ENCODE measurements around the gene POU2AF1.
"Not testable (repeated sequence)": the region's sequence is repeated elsewhere in the genome, so short reads cannot be mapped to it uniquely, and the experiment has no call there.

Gene POU2AF1

DNA sequence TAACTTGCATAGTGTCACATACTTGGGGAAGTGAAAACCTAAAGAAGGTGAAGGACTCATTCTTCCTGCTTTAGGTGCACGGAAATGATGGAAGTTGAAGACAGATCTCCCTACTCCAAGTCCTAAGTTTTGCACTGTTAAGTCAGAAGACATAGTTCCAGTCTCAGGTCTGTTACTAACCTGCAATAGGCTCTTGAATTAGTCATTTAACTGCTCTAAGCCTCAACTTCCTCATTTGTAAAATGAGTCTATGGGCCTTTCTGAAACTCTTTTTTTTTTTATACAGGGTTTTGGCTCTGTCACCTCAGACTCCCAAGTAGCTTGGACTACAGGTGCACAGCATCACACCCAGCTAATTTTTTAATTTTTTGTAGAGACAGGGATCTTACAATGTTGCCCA, 30.8 kb upstream of the POU2AF1 start:
- DNase-seq (ENCODE audit: low read depth) = no peak

DNA sequence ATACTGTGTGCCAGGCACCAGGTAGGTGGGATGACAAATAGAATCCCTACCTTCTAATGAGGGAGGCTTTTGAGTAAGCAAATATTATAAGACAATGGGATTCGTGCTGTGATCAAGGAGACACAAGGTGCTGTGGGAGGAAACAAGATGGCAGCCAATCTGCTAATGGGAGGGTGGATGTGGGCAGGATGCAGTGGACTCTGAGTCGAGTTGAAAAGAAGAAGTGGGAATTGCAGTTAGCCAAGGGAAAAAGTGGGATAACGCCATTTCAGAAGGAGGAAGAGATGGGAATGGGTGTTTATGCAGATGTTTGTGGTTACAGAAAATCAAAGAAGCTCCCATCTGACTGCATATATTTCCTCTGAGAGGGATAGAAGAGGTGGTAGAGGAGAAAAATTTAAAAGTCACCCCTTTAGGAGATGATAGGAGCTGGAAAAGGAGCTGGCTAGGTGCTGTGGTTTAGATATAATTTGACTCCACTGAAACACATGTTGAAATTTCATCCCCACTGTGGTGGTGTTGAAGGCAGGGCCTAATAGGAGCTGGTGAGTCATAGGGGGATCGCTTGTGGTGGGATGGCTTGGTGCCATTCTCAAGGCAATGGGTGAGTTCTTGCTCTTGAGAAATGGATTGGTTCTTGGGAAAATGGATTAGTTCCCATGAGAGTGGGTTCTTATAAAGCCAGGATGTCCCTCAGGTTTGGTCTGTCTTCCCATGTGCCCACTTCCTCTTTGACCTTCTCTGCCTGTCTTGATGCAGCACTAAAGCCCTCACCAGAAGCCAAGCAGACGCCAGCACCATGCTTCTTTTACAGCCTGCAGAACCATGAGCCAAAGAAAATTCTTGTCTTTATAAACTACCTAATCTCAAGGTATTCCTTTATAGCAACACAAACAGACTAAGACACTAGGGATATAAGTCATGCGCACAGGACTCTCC, 30.0 kb upstream of the POU2AF1 start:
- DNase-seq (ENCODE audit: low read depth) = no peak

DNA sequence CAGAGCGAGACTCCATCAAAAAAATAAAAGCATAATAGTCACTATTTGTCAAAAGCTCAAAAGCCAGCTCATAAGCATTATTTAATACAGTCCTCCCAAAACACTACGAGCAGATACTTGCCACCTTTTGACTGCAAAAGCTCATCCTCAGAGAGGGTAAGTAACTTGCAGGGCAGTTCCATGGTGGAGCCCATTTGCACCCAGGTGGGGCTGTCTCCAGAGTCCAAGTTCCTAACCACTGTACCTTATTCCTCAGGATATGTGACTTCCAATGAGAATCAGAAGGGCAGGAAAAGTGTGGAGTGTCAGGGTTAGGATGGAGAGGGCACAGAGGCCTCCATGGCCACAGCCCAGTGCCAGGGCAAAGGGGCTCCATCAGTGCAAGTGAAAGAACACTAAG, 28.6 kb upstream of the POU2AF1 start:
- DNase-seq (ENCODE audit: low read depth) = no peak

DNA sequence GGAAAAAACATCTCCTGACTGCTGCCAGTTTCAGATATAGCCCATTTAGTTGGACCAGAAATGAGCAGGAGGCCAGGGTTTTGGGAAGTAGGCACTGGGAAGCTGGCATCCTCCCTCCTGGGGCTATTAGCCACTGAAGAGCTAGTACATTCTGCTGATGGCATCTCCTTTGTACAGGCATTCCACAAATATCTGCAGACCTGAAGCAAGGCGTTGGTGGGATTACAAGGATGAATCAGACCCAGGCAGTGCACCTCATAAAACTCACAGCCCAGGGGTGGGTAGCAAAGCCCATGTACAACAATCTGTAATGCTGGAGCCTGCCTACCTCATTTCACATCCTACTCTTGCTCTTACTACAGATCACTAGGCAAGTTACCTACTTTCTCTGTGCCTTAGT, 27.5 kb upstream of the POU2AF1 start:
- DNase-seq (ENCODE audit: low read depth) = no peak

DNA sequence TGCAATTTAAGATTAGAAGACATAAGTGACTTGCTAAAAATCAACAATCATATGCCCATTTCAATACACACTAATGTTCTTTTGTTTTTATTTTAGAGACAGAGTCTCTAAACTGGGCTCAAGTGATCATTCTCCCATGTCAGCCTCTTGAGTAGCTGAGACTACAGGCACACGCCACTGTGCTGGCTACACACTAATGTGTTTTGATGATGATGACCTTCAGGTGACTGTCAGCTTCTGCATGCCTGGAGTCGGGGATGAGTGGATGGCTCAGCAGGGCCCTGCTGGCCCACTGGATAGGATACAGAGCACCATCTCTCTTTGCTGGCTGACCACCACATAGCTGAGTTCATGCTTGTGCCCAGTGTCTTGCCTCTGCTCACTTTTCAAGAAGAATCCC, 27.0 kb upstream of the POU2AF1 start:
- DNase-seq (ENCODE audit: low read depth) = no peak

DNA sequence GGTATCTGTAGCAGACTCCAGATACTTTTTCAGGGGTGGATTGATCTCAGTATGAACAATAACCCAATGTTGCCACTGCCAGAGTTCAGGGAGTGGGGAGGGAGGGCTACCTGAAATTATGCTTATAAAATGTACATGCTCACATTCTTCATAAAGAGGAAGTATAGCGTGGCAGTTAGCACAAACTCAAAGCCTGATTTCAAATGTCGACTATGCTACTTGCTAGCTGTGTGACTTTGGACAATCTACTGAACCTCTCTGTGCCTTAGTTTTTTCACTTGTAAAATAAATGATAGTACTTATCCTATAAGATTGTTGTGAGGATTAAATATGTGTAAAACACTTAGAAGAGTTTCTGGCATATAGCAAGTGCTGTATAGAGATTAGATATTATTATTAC, 26.5 kb upstream of the POU2AF1 start:
- DNase-seq (ENCODE audit: low read depth) = no peak

DNA sequence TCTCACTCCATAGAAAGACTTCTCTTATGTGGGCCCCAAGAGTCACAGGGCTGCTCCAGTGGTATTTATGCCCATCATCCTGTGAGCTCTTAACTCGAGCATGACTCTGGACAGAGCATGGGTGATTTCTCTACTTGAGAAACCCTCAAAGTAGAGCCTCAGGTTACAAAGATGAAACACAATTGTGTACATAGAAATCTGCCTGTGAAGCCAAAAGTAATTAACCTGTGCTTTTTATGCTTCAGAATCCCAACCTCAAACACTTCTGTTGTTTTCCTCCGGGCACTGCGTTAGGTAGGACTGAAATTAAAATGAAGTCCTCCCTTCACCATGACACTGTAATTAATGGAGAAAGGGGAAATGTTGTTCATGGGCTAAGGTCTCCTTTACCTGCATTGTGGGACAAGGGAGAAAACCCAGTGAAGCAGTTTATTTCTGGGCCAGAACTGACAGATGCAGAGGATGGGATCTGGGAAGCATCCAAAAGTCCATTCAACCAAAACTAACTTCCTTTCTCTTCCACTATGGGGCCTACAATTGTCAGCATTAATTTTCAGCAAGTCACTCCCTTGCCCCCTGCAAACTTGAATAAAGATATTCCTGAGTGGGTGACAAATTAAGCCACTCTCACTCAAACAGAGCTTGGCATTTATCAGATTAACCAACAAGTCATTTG, 24.1 kb upstream of the POU2AF1 start:
- DNase-seq (ENCODE audit: low read depth) = no peak

DNA sequence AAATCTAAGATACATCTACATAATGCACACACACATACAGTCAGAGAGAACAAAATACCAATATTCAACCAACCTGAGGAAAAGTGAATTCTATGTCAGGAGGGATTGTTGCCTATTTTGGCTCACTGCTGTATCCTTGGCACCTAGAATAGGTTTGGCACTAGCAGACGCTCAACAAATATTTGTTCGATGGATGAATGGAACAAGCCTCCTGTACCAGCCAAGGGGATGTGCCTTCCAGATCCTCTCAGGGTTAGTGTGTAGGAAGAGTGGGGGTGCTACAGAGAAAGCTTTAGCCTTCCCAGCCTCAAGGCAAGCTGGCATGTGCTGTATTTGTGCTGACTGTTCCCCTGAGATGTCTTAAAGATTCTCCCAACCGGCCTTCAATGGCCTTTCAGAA, 23.3 kb upstream of the POU2AF1 start:
- no peak for DNase-seq (ENCODE audit: low read depth)

DNA sequence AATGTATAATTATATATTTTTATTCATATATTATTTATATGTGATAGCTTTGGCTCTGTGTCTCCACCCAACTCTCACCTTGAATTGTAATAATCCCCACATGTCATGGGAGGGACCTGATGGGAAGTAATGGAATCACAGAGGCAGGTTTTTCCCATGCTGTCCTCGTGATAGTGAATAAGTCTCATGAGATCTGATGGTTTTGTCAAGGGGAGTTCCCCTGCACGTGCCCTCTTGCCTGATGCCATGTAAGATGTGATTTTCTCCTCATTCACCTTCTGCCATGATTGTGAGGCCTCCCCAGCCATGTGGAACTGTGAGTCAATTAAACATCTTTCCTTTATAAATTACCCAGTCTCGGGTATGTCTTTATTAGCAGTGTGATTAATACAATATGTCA, 22.9 kb upstream of the POU2AF1 start:
- not testable (repeated sequence) for DNase-seq (ENCODE audit: low read depth)

DNA sequence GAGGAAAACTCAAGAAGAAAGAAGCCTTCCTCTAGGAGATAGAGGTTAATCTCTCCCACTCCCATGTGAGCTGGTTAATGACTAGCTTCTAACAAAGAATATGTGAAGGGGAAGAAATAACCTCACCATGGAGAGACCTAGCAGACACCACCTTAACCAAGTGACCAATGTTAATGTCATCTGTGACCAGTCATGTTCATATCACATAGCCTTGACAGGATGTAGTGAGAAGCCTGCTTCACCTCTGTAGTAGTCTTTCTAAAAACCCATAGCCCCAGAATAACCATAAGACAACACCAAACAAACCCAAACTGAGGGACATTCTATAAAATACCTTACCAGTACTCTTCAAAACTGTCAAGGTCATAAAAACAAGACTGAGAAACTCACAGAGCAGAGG, 21.5 kb upstream of the POU2AF1 start:
- no peak for DNase-seq (ENCODE audit: low read depth)

DNA sequence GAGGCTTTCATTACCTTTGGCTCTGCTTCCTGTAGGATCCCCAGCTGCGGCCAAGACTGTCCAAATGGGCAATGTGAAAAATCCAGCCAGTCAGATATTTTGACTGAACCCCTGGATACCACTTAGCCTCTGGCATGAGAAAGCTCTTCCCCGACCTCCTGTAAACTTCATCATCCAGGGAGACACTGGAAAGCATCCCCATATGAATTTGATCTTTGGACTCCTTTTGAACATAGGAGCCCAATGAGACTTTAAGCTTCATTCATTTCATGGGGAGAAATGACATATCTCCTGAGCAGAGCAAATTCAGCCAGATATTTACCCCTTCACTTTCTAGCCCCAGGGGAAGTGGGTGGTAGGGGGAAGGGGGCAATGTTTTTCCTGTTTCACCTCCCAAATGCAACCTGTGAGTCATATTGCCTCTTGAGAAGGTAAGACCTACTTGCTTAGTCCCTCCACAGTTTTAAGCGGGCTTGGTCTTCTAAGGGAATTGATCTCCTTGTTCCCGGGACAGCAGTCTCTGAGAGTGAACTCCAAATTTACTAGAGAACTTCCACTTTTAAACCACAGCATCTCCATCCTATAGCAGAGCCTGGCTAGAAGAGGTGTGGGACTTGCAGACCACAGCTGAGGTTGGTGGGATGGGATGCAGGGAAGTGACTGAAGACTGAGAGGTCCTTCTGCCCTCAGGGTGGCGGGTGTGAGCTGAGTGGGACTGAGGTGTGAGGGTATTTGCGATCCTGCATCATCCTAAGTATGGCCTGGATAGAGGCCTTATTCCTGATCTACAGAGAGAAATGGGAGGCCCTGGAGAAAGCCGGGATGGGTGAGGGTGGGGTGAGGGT, 20.3 kb upstream of the POU2AF1 start:
- no peak for DNase-seq (ENCODE audit: low read depth)

DNA sequence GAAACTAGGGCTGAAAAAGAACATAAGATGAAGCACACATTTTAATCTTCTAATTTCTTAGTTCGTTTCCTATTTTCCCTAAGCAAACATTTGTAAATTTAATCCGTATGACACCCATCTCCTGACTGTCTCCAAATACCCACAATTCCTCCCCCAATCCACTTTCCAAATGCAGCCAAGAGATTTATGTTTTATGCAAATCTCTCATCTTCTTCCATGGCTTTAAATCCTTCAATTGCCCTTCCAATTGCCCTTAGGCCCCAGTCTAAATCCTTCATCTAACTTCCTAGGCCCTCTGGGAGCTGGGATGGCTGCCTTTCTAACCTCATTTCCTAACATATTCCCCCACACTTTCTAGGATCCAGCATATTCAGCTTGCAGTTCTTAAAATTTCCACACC, 18.0 kb upstream of the POU2AF1 start:
- DNase-seq (ENCODE audit: low read depth) = no peak

DNA sequence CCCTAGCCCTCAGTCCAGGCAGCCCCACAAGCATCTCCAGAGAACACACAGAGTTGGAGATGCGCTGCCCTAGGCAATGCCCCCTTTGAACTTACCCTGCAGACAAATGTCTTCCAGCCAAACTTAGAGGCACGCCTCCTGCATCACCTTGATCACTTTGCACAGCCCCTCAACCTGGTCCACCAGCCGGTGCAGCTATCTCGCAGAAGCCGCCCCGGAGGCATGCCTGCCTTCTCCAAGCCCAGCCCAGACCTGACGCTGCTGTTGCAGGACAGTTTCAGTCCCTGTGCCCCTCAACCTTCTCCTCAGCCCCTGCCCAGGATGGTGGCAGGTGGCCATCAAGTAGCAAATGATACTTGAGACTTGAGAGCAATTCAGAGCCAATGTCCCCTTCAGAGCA, 16.7 kb upstream of the POU2AF1 start:
- DNase-seq (ENCODE audit: low read depth) = no peak

DNA sequence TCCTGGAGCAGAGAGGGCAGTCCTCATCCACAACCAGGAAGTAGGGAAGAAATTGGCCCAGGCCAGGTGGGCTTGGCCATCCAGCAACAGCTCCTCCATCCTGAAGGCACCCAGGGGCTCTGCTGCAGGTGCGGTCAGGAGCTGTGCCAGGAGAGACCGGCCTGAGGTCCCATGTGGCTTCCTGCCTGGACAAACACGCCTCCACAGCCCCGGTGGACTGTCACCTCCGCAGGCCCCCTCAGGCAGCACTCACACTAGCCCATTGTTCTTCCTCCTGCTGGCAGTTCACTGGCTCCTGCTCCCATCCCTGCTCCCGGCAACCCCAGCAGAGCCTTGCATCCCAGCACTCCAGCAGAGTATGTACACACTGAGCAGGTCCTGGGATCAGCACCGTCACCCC, 16.0 kb upstream of the POU2AF1 start:
- DNase-seq (ENCODE audit: low read depth) = no peak

DNA sequence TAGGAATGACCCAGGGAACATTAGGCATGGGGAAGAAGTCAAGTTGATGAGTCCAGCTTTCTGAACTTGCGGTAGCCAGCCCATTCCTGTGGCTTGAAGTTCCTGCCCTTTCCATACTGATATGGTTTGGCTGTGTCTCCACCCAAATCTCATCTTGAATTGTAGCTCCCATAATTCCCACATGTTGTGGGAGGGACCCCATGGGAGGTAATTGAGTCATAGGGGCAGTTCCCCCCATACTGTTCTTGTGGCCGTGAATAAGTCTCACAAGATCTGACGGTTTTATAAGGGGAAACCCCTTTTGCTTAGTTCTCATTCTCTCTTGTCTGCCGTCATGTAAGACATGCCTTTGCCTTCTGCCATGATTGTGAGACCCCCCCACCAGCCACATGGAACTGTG, 15.1 kb upstream of the POU2AF1 start:
- DNase-seq (ENCODE audit: low read depth) = not testable (repeated sequence)

DNA sequence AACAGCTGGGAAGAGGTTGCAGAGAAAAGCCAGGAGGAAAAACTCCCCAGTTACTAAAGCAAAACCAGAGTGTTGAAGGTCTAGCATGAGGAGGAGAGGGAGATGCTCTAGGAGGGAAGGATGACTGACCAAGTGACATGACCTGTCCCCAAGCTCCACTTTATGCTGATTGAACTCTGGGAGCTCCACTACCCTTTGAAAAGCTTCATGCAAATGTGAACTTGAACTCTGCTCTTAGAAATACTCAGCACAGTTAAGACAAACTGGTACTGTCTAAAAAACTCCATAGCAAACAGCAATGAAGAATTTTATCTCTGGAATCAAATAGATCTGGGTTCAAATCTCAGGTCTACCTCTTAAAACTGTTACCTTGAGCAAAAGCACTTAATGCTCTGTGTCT, 14.5 kb upstream of the POU2AF1 start:
- DNase-seq (ENCODE audit: low read depth) = no peak

DNA sequence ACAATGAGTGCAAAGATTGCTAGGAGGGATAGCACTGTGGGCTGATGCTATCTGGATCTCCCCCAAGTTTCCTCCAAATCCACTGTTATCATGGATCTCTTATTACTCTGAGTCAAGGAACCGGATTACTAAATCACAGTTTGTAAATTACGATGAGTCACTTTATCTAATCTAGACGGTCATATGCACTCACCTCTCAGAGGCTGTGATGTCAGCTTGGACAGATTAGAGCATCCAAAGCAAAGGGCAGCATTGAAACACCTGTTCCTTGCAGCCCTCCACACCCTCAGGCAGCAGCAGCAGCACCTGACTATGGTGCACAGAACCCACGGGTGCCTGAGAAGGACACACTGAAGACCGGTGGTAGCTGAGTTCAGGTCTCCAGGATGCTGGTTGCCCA, 14.0 kb upstream of the POU2AF1 start:
- DNase-seq (ENCODE audit: low read depth) = no peak

DNA sequence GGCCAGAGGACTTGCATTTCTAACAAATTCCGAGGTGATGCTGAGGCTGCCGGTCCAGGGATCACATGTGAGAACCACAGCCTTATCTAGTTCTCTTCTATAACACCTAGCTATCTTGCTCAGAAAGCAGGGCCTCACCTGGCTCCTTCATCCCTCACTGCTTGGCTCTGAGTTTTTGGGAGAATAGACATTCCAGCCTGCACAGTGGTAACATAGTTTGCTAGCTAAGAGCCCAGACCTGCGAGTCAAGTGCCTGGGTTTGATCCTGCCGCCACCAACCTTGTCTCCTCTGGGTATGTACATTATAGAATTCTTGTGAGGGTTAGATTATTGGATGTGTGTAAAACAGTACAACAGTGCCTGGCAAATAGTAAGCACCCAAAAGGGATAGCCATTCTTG, 13.5 kb upstream of the POU2AF1 start:
- no peak for DNase-seq (ENCODE audit: low read depth)

DNA sequence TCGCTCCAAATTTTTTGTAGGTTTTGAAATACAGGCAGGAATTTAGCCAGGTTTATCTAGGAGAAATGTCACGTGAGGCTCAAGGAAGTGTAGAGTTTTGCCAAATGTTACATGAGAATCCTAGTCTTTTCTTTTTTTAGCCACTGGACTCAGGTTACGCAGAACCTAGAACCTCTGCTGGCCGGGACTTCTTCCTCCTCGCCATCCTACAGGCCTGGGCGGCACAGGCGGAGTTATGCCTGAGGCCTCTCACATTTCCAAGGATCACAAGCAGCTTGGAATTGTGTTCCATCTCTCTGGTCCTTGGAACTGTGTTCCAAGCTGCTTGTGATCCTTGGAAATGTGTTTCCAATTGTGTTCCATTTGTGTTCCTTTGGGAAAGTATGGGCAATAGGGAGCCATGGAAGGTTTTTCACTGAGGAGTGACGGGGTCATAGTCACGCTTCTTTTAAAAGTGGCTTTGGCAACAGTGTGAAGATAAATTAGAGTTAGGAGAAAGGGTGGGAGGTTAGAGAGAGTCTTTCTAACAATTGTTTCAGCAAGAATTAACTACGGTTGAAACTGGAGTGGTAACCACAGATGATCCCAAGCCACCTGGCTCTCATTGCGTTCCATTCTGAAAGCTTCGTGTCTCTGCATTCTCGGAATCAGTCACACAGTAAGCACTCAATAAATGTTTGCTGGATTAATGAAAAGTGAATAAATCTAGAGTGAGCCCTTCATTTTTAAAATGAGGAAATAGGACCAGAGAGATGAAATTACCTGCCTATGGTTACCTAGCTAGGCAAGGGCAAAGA, 12.5 kb upstream of the POU2AF1 start:
- DNase-seq (ENCODE audit: low read depth) = no peak

DNA sequence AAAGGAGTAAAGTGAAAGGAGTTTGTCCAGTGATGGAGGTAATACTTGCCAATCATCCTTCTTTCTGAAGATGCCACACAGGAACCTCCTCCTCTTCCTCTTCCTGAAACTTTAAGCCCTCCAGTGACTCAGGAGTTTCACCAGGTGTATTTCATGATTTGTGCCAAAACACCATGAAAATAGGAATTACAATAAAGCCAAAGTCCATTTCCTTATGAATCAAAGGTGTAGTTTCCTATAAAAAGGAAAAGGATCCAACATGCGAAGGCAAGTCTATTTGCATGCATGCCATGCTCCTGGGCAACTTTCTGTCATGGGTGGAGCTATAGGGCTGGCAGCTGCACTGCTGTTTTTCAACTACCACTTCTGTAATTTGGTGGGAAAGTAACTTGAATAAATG, 9.8 kb upstream of the POU2AF1 start:
- DNase-seq (ENCODE audit: low read depth) = no peak

DNA sequence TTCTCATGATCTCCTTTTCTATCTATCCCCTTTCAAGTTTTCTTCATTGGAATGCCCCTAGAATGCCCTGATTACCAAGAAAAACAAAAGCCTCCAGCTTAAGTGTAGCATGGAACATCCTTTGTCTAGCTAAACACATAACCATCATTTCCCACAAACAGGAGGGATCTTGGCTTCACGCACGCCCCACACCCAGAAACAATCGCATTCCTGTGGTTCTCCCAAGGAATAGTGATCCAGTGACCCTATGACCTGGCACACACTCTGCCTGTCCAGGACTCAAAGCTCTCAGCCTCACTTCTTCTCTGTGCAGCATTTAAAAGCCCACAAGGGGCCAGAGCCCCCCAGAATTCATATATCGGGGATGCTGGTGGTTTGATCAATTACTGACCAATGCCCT, 9.3 kb upstream of the POU2AF1 start:
- DNase-seq (ENCODE audit: low read depth) = no peak

DNA sequence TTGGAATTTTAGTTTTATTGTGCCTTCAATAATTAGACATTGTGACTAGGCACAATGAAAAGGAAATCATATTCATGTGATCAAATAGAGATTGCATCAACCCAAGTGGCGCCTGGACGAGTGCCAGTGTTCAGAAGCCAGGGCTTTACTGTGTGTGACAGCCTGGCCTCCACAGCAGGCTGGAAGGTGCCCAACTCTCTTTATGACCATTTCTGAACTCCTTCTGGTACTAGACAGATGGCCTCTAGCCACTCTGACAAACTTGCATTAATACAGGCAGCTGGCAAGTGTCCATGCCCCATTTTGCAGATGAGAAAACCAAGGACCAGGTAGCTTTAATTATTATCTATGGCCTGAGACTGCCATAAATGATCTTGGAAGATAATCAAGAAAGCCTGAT, 8.3 kb upstream of the POU2AF1 start:
- DNase-seq (ENCODE audit: low read depth) = no peak

Measured in activated T-helper 9 cell treated with anti-CD3 and anti-CD28 coated beads, Interleukin-2, amount 50 U/mL, for 16 hours (primary cell).